GM12872 (cell line): ENCODE measurements around the gene GNB5.

Source experiments
- TF ChIP-seq, protein P1 (sequence below): IDR thresholded peaks from 3 replicates; pipeline ENCODE4 v1.5.1; 2011; ENCODE audit warnings: low read depth, mild to moderate bottlenecking, low read length, moderate library complexity; ENCODE audit not compliant: insufficient read depth

The GNB5 gene

DNA sequence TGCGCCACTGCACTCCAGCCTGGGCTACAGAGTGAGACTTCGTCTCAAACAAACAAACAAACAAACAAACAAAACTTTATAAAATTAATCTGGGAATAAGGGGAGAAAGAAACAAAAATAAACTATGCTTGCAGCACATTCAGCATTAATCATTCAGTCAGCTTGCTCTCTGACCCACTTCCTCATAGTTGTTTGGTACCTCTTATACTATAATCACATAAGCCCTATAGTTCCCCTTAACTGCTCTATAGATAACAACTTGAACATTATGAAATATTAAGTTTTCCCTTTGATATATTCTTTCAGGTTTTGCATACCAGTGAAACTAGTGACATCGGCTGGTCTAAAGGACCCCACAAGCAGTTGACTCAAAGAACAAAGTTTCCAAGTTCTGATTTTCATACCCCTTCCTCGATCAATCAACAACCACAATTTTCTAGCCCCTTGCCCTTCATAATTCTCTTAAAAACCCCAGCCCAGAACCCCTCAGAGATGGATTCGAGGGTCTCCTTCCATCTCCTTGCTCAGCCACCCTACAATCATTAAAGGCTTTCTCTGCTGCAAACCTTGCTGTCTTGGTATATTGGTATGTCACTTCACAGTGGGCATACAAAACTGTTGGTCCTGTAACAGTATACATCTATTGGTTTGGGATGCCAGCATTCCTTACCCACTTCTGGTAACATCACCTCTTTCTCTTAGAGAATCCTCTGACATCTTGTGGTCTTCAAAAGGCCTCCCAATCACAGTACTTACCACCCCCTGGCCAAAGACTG is 105.0 kb downstream of the GNB5 start:
- TF ChIP-seq, protein P1, sequence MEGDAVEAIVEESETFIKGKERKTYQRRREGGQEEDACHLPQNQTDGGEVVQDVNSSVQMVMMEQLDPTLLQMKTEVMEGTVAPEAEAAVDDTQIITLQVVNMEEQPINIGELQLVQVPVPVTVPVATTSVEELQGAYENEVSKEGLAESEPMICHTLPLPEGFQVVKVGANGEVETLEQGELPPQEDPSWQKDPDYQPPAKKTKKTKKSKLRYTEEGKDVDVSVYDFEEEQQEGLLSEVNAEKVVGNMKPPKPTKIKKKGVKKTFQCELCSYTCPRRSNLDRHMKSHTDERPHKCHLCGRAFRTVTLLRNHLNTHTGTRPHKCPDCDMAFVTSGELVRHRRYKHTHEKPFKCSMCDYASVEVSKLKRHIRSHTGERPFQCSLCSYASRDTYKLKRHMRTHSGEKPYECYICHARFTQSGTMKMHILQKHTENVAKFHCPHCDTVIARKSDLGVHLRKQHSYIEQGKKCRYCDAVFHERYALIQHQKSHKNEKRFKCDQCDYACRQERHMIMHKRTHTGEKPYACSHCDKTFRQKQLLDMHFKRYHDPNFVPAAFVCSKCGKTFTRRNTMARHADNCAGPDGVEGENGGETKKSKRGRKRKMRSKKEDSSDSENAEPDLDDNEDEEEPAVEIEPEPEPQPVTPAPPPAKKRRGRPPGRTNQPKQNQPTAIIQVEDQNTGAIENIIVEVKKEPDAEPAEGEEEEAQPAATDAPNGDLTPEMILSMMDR = no peak

DNA sequence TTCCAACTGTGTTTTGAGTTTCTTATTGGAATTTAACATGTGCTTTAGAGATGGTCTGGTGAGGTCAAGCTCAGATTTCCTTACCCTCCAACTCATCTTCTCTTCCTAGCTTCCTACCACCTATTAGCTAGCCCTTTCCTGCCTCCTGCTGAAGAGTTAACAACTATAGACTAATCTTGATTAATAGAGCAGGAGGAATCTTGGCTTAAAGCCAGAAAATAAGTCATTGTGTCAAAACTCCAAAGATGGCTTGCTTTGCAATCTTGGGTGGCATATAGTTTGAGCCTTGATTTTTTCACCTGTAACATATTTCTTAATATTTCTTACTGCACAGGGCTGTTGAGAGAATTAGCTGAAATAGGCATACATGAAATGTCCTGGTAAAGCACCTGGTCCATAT is 105.9 kb downstream of the GNB5 start:
- TF ChIP-seq, protein P1 = no peak

DNA sequence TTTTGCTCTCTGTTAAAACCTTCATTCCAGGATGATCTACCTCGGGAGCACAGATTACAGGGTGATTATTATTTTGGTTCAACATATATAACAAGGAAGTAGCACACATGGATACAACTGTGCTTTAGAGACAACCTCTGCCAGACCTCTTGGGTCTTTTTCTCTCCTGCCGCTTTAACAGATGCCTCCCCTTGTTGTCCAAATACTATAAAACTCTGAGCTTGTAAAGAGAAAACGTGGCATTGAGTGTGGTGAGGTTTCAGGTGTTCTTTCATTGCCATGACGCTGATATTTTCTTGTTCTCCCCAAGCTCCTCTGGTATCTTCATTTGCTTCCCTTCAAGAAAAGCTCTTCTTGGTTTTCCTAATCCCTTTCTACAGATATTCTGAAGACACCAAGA is 107.6 kb downstream of the GNB5 start:
- TF ChIP-seq, protein P1 = no peak

GRCh38 chr15:52082197-52083036 is 108.8 kb downstream of the GNB5 start:
- TF ChIP-seq, protein P1 = no peak

GRCh38 chr15:52080706-52081392 is 110.3 kb downstream of the GNB5 start:
- TF ChIP-seq, protein P1 = no peak

GRCh38 chr15:52080031-52080430 is 111.2 kb downstream of the GNB5 start:
- TF ChIP-seq, protein P1 = no peak
